Testis (tissue), 3 donors: ENCODE measurements around the gene CDH2. TPM values are rescaled to one million over a fixed set of nuclear protein-coding genes. Genes with fewer than 3 reads are reported as not detected.

ENCODE experiments used
- DNase-seq: peaks from one replicate; pipeline ENCODE4 v3.0.0-alpha.2; 2019
- H3K27ac ChIP-seq, 2 donors: fragments of 200-600 bp; sonication (generic); one replicate each; pipeline ENCODE4 v1.5.1; 2019
- H3K27me3 ChIP-seq: fragments of 200-600 bp; sonication (generic); one replicate; pipeline ENCODE4 v1.5.1; 2019
- H3K36me3 ChIP-seq: fragments of 200-600 bp; sonication (generic); one replicate; pipeline ENCODE4 v1.5.1; 2017; ENCODE audit warnings: low read depth; ENCODE audit errors: missing control alignments
- H3K4me1 ChIP-seq: fragments of 200-600 bp; sonication (generic); one replicate; pipeline ENCODE4 v1.5.1; 2019
- H3K4me3 ChIP-seq, 2 donors: fragments of 200-600 bp; sonication (generic); one replicate each; pipeline ENCODE4 v1.5.1; 2017 to 2019
- H3K9me3 ChIP-seq: fragments of 200-600 bp; sonication (generic); one replicate; pipeline ENCODE4 v1.5.1; 2017
- POLR2A ChIP-seq: fragments of 450-650 bp; IDR thresholded peaks from one replicate; pipeline ENCODE4 v1.6.1; 2017; ENCODE audit warnings: antibody characterized with exemption, mild to moderate bottlenecking, moderate library complexity
- WGBS, 2 donors: methylation state at CpG; one replicate each; pipeline ENCODE4 v1.1.5; 2018; 5-methylcytosine and 5-hydroxymethylcytosine counted together
- intact Hi-C: fragments of 100-400 bp; cut with DNase I; formaldehyde crosslinking; loops from one replicate; pipeline ENCODE4 v1.15.1; 2023; ENCODE audit warnings: low total_unique reads
- polyA plus RNA-seq: library from polyadenylated mRNA; stranded (reverse); fragments of 350-450 nt; fragmentation: Illumina TruSeq; extraction: RNeasy Lipid Tissue Mini Kit (QIAGEN cat#74804); gene quantifications from one replicate; pipeline ENCODE4 v1.2.3, GENCODE V29; 2014; ENCODE audit warnings: low read depth, low replicate concordance; ENCODE audit not compliant: insufficient read depth
- total RNA-seq, 2 donors: library from RNA; depleted of rRNA; stranded (reverse); fragments of >200 nt; gene quantifications; one replicate each; pipeline ENCODE4 v1.2.3, GENCODE V29; 2016
- TF ChIP-seq, protein P1 (sequence below), 3 experiments: fragments of 450-650 bp in 2 of 3; fragments of 200-600 bp in 1 of 3; sonication (generic) in 1 of 3; IDR thresholded peaks; one replicate each; pipeline ENCODE4 v1.5.1; 2016 to 2019; ENCODE audit warnings: antibody characterized with exemption in 3 of 3, mild to moderate bottlenecking in 2 of 3, moderate library complexity in 1 of 3

Gene CDH2
- total and polyA plus RNA-seq, 3 donors from 2014 or later, result 98.6 to 165 (median 128) TPM

DNA sequence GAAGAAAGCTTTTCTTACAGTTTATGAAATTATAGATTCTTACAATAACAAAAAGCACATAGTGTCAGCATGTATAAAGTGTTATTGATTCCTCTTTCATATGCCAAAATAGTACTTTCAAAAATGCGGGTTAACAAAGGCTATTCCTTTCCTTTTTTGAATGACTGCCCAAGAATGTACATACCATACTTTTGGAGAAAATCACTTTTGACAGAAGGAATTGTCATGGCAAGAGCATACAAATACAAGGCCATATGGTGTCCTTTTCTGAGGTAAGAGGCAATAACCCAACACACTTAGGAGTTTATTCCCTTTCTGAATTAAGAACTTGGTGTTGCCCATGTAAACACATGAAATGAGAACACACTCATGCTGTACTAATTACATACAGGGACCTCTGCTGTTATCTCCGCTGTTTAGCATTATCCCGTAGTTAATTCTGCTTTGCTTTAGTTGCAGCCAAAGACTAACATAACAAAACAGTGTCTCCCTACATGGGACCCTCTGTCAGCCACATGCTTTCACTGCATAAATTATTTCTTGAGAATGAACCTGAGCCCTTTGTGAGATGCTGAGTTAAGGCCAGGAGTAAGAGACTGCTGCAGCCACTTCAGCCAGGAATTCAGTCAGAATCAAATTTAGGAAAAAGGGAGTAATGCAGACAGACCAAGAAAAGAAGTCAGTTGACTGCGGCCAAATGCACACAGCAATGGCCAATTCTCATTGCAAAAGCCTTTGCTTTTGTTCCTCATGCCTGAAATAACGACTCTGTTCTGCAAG lies 67.0 kb downstream of the CDH2 start:
- 64 to 68% methylated on average over 5 of the region's 5 CpGs for WGBS, 2 donors
- Histone ChIP-seq H3K27me3 (no peaks in the 10 kb centered on the region), H3K36me3 (no peaks in the 10 kb centered on the region), H3K4me3 (no peak overlapping the region), H3K27ac (no peak overlapping the region), H3K4me1 (peaks cover 25% of the 10 kb centered on the region), H3K9me3 (no peaks in the 10 kb centered on the region)
- intact Hi-C loops, result no loop called here
- no peak for TF ChIP-seq POLR2A
- TF ChIP-seq, protein P1, sequence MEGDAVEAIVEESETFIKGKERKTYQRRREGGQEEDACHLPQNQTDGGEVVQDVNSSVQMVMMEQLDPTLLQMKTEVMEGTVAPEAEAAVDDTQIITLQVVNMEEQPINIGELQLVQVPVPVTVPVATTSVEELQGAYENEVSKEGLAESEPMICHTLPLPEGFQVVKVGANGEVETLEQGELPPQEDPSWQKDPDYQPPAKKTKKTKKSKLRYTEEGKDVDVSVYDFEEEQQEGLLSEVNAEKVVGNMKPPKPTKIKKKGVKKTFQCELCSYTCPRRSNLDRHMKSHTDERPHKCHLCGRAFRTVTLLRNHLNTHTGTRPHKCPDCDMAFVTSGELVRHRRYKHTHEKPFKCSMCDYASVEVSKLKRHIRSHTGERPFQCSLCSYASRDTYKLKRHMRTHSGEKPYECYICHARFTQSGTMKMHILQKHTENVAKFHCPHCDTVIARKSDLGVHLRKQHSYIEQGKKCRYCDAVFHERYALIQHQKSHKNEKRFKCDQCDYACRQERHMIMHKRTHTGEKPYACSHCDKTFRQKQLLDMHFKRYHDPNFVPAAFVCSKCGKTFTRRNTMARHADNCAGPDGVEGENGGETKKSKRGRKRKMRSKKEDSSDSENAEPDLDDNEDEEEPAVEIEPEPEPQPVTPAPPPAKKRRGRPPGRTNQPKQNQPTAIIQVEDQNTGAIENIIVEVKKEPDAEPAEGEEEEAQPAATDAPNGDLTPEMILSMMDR (IDR thresholded peaks at IDR 0.05), result no peak
- DNase-seq, result no peak

DNA sequence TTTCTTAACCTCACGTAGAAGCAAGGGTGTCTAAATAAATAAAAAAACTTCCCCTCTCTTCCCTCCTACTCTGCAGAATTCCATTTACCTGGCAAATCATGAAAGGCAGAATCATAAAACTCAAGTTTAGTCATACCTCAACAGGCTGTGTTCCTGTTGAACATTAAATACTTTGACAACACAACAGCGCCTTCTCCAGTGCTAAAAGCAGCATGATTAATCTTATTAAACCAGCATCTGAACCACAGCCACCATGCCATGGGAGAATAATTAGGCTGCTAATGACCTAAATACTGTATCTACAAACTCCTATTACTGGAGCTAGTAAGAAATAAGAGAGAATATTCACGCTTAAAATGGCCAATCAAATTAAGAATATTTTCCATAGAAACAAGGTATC lies 68.1 kb downstream of the CDH2 start:
- WGBS, 2 donors, result 62 to 71% methylated on average over 3 of the region's 3 CpGs
- Histone ChIP-seq H3K4me3 (no peak overlapping the region), H3K9me3 (no peaks in the 10 kb centered on the region), H3K27me3 (no peaks in the 10 kb centered on the region), H3K36me3 (no peaks in the 10 kb centered on the region), H3K4me1 (peaks cover 25% of the 10 kb centered on the region), H3K27ac (no peak overlapping the region)
- no peak for DNase-seq
- TF ChIP-seq, protein P1 (IDR thresholded peaks at IDR 0.05), result no peak
- no peak for TF ChIP-seq POLR2A
- intact Hi-C loops, result no loop called here

DNA sequence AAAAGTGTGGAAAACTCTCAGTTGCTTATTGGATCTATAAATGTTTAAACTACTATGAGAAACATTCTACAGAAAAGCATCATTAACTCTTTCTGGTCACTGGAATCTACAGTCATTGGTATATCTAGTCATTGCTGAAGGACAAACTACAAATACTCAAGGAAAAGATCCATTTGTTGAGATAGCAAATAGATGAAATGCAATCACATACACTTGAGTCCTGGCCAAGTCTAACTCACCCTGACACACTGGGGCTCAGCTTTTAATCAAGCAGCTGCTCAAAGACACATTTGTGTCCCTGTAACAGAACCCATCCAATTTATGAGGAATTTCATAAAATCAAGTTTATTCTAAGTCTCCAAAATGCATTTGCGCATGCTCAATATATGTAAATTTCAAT lies 68.7 kb downstream of the CDH2 start:
- Histone ChIP-seq H3K27ac (no peak overlapping the region), H3K4me3 (no peak overlapping the region), H3K9me3 (no peaks in the 10 kb centered on the region), H3K4me1 (peaks cover 25% of the 10 kb centered on the region), H3K27me3 (no peaks in the 10 kb centered on the region), H3K36me3 (no peaks in the 10 kb centered on the region)
- no peak for TF ChIP-seq POLR2A
- TF ChIP-seq, protein P1 (IDR thresholded peaks at IDR 0.05), result no peak
- 98 to 100% methylated on average over 1 of the region's 1 CpG for WGBS, 2 donors
- no peak for DNase-seq
- intact Hi-C loops, result no loop called here

DNA sequence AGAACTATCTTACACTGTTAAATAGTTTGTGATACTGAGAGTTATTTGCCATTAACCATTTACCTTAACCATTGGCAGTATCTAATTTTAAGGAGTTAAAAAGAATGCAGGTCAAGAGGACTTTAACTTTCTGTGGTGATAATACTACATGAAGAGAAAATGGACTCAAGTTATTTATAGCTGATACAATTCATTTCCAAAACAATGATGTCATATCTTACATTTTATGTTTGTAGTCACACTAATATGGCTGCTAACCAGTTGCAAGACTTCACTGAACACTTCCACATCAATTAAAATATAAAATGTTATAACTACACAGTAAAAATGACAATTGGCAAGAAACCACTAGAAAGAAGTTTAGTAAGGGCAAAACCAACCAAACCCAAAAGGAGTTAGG lies 77.7 kb downstream of the CDH2 start:
- H3K4me1 ChIP-seq, result no peaks in the 10 kb centered on the region
- H3K27ac ChIP-seq, result no peak overlapping the region
- intact Hi-C loops, result no loop called here
- no peaks in the 10 kb centered on the region for H3K9me3 ChIP-seq
- no peak for DNase-seq
- no peak overlapping the region for H3K4me3 ChIP-seq
- H3K27me3 ChIP-seq, result no peaks in the 10 kb centered on the region
- no peaks in the 10 kb centered on the region for H3K36me3 ChIP-seq
- TF ChIP-seq, protein P1 (IDR thresholded peaks at IDR 0.05), result no peak
- no peak for TF ChIP-seq POLR2A

DNA sequence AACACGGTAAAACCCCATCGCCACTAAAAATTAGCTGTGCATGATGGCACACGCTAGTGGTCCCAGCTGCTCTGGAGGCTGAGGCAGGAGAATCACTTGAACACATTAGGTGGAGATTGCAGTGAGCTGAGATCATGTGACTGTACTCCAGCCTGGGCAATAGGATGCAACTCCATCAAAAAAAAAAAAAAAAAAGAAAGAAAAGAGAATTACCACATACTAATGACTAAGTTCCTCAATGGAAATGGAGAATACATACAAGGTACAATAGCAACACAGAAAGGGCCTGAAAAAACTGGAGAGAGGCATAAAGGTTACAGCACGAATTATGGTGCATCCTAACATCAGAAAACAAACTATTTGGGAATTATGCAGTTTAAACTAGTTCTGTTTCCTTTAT lies 81.3 kb downstream of the CDH2 start:
- 96% methylated on average over 4 of the region's 4 CpGs for WGBS, 2 donors
- H3K9me3 ChIP-seq, result no peaks in the 10 kb centered on the region
- no peaks in the 10 kb centered on the region for H3K4me1 ChIP-seq
- H3K27ac ChIP-seq, result no peak overlapping the region
- DNase-seq, result no peak
- no peaks in the 10 kb centered on the region for H3K36me3 ChIP-seq
- no peak overlapping the region for H3K4me3 ChIP-seq
- no peaks in the 10 kb centered on the region for H3K27me3 ChIP-seq
- intact Hi-C loops, result no loop called here
- TF ChIP-seq, protein P1 (IDR thresholded peaks at IDR 0.05), result no peak
- TF ChIP-seq POLR2A, result no peak
